IgD-negative memory B cell (primary cell): ENCODE measurements around the gene HS3ST2. TPM values are rescaled to one million over a fixed set of nuclear protein-coding genes. Genes with fewer than 3 reads are reported as not detected.
A peak's percentile ranks its signal among the peaks of the same experiment; 100 is the strongest.

Experiments used
- H3K27ac Mint-ChIP-seq, 3 donors: one replicate each; pipeline ENCODE4 v1.8.0; 2020 to 2022; ENCODE audit warnings: mild to moderate bottlenecking in 3 of 3, mixed read lengths in 3 of 3, moderate library complexity in 1 of 3
- H3K27me3 Mint-ChIP-seq: one replicate; pipeline ENCODE4 v1.8.0; 2021; ENCODE audit warnings: mixed read lengths
- H3K36me3 Mint-ChIP-seq: one replicate; pipeline ENCODE4 v1.8.0; 2020; ENCODE audit warnings: mild to moderate bottlenecking, mixed read lengths
- H3K4me1 Mint-ChIP-seq, 3 donors: one replicate each; pipeline ENCODE4 v1.8.0; 2020 to 2022; ENCODE audit warnings: mixed read lengths in 3 of 3, mild to moderate bottlenecking in 1 of 3
- H3K4me3 Mint-ChIP-seq, 4 donors: one replicate each; pipeline ENCODE4 v1.8.0; 2020 to 2022; ENCODE audit warnings: mild to moderate bottlenecking in 4 of 4, mixed read lengths in 4 of 4, moderate library complexity in 3 of 4
- H3K9me3 Mint-ChIP-seq, 3 donors: one replicate each; pipeline ENCODE4 v1.8.0; 2020 to 2021; ENCODE audit warnings: mixed read lengths in 3 of 3, mild to moderate bottlenecking in 1 of 3
- polyA plus RNA-seq: library from polyadenylated mRNA; unstranded; fragments of 300-500 nt; fragmentation: Illumina TruSeq; gene quantifications from one replicate; pipeline ENCODE4 v1.2.3, GENCODE V29; 2021

HS3ST2 gene
- polyA plus RNA-seq, 1 donor from 2014 or later = not detected

GRCh38 chr16:22945361-22945760 lies 131.4 kb downstream of the HS3ST2 start:
- H3K9me3 Mint-ChIP-seq = no peaks in the 10 kb centered on the region
- no peak overlapping the region for H3K4me3 Mint-ChIP-seq
- peaks cover 17% of the 10 kb centered on the region for H3K27me3 Mint-ChIP-seq
- no peak overlapping the region for H3K27ac Mint-ChIP-seq
- H3K36me3 Mint-ChIP-seq = no peaks in the 10 kb centered on the region
- peaks cover 6 to 10% (median 7%) of the 10 kb centered on the region in 3 donors for H3K4me1 Mint-ChIP-seq

GRCh38 chr16:22946433-22946832 lies 132.5 kb downstream of the HS3ST2 start:
- Mint-ChIP-seq H3K27ac (no peak overlapping the region), H3K4me3 (peak overlapping the region in 1 of 4 donors; percentile 34), H3K36me3 (no peaks in the 10 kb centered on the region), H3K9me3 (no peaks in the 10 kb centered on the region), H3K27me3 (peaks cover 19% of the 10 kb centered on the region), H3K4me1 (peaks cover 6 to 10% (median 7%) of the 10 kb centered on the region in 3 donors)

GRCh38 chr16:22948058-22948602 lies 134.2 kb downstream of the HS3ST2 start:
- peaks cover 20% of the 10 kb centered on the region for H3K27me3 Mint-ChIP-seq
- H3K27ac Mint-ChIP-seq = no peak overlapping the region
- no peaks in the 10 kb centered on the region for H3K9me3 Mint-ChIP-seq
- peaks cover 6 to 10% (median 7%) of the 10 kb centered on the region in 3 donors for H3K4me1 Mint-ChIP-seq
- H3K4me3 Mint-ChIP-seq = peak overlapping the region in 3 of 4 donors; percentile 49 to 85 (median 83)
- no peaks in the 10 kb centered on the region for H3K36me3 Mint-ChIP-seq

GRCh38 chr16:22948603-22949368 lies 134.8 kb downstream of the HS3ST2 start:
- peaks cover 6 to 10% (median 7%) of the 10 kb centered on the region in 3 donors for H3K4me1 Mint-ChIP-seq
- H3K4me3 Mint-ChIP-seq = peak overlapping the region; percentile 6 to 85 (median 66)
- no peak overlapping the region for H3K27ac Mint-ChIP-seq
- no peaks in the 10 kb centered on the region for H3K36me3 Mint-ChIP-seq
- no peaks in the 10 kb centered on the region for H3K9me3 Mint-ChIP-seq
- H3K27me3 Mint-ChIP-seq = peaks cover 21% of the 10 kb centered on the region

- Mint-ChIP-seq H3K9me3 (peaks cover 0 to 1% (median 0%) of the 10 kb centered on the region in 3 donors), H3K27me3 (peaks cover 13% of the 10 kb centered on the region), H3K4me1 (no peaks in the 10 kb centered on the region), H3K36me3 (peaks cover 1% of the 10 kb centered on the region), H3K4me3 (no peak overlapping the region), H3K27ac (no peak overlapping the region)
Measured at GRCh38 chr16:22955461-22956070, 141.6 kb downstream of the HS3ST2 start.

- H3K9me3 Mint-ChIP-seq = peaks cover 0 to 9% (median 8%) of the 10 kb centered on the region in 3 donors
- H3K4me1 Mint-ChIP-seq = no peaks in the 10 kb centered on the region
- H3K36me3 Mint-ChIP-seq = peaks cover 1% of the 10 kb centered on the region
- H3K27me3 Mint-ChIP-seq = peaks cover 17% of the 10 kb centered on the region
- H3K4me3 Mint-ChIP-seq = no peak overlapping the region
- no peak overlapping the region for H3K27ac Mint-ChIP-seq
Measured at GRCh38 chr16:22961206-22961605, 147.2 kb downstream of the HS3ST2 start.

GRCh38 chr16:22962905-22963304 lies 148.9 kb downstream of the HS3ST2 start:
- Mint-ChIP-seq H3K27ac (no peak overlapping the region), H3K4me3 (no peak overlapping the region), H3K27me3 (peaks cover 17% of the 10 kb centered on the region), H3K9me3 (peaks cover 0 to 9% (median 8%) of the 10 kb centered on the region in 3 donors), H3K36me3 (peaks cover 1% of the 10 kb centered on the region), H3K4me1 (no peaks in the 10 kb centered on the region)
